Ovary (tissue), 9 donors: ENCODE measurements around the gene ACSM2B. TPM values are rescaled to one million over a fixed set of nuclear protein-coding genes. Genes with fewer than 3 reads are reported as not detected.
"Not testable (repeated sequence)": the region's sequence is repeated elsewhere in the genome, so short reads cannot be mapped to it uniquely, and the experiment has no call there.

ENCODE experiments used
- DNase-seq, 5 donors: peaks; one replicate each; pipeline ENCODE4 v3.0.0-alpha.2; 2019 to 2020
- H3K27ac ChIP-seq, 2 donors: fragments of 200-600 bp; one replicate each; pipeline versions ENCODE4 v1.5.1 to v1.8.0; 2019 to 2022
- H3K27me3 ChIP-seq: fragments of 200-600 bp; one replicate; pipeline ENCODE4 v1.8.0; 2022
- H3K36me3 ChIP-seq: fragments of 200-600 bp; sonication (generic); one replicate; pipeline ENCODE4 v1.5.1; 2019
- H3K4me1 ChIP-seq: one replicate; pipeline ENCODE4 v1.8.1; 2013; ENCODE audit warnings: mild to moderate bottlenecking, moderate library complexity; ENCODE audit not compliant: insufficient read depth
- H3K4me3 ChIP-seq: fragments of 200-600 bp; sonication (generic); one replicate; pipeline ENCODE4 v1.5.1; 2017
- H3K9me3 ChIP-seq, 2 donors: fragments of 200-600 bp in 1 of 2; sonication (generic) in 1 of 2; one replicate each; pipeline versions ENCODE4 v1.5.1 to v1.8.1; 2013 to 2019; ENCODE audit warnings: mild to moderate bottlenecking in 1 of 2, moderate library complexity in 1 of 2
- CTCF ChIP-seq, 3 donors: fragments of 450-650 bp in 2 of 3; fragments of 200-600 bp in 1 of 3; IDR thresholded peaks; one replicate each; pipeline versions ENCODE4 v1.5.1 to v1.8.0; 2016 to 2022; ENCODE audit warnings: antibody characterized with exemption in 3 of 3, mild to moderate bottlenecking in 1 of 3
- EP300 ChIP-seq: sonication (generic); formaldehyde crosslinking; IDR thresholded peaks from one replicate; pipeline ENCODE4 v1.6.1; 2017; ENCODE audit warnings: antibody characterized with exemption
- WGBS, 3 donors: extraction: QIAGEN DNeasy Blood & Tissue Kit in 1 of 3; methylation state at CpG; one replicate each; pipeline versions ENCODE4 v1.1.5 to v1.1.7; 2013 to 2017; 5-methylcytosine and 5-hydroxymethylcytosine counted together
- intact Hi-C, 4 donors: fragments of 100-400 bp; cut with DNase I; formaldehyde crosslinking; loops; one replicate each; pipeline versions ENCODE4 v1.11.0 to v1.15.1; 2022 to 2023
- polyA plus RNA-seq, 2 donors: library from polyadenylated mRNA; stranded (reverse); fragments of 200-250 nt in 1 of 2; fragments of 350-450 nt in 1 of 2; fragmentation: Illumina TruSeq in 1 of 2; extraction: RNeasy Lipid Tissue Mini Kit (QIAGEN cat#74804) in 1 of 2; gene quantifications; one replicate each; pipeline ENCODE4 v1.2.3, GENCODE V29; 2013 to 2014
- total RNA-seq, 7 donors: library from RNA; depleted of rRNA in 2 of 7; stranded (reverse); fragments of >200 nt in 2 of 7; fragmentation: NEBNext Ultra II Directional in 3 of 7; extraction: Animal tissue kit (Norgen Biotek cat#: 25700) in 3 of 7; gene quantifications; one replicate each; pipeline versions ENCODE4 v1.1.0 to v1.2.4, GENCODE V29; 2016 to 2023
- donor health status: DM: no; HTN: no; CAD: no; lungs with moderate emphysema.
- donor health status: DM: no; HTN: no; CAD: no.
- donor health status: Bipolar disorder and iron deficiency.
- donor health status: DM: yes; HTN: yes; CAD: no.
- donor health status: DM: no; HTN: no; CAD: no.
- donor health status: DM: yes; HTN: yes; CAD: no.

Gene ACSM2B
- total and polyA plus RNA-seq, 9 donors, result 0.08 to 0.95 (median 0.33) TPM; not detected in 4

- Histone ChIP-seq H3K27ac (peak overlapping the region in 1 of 2 donors; percentile 44), H3K4me1 (peaks cover 11% of the 10 kb centered on the region)
- H3K9me3 ChIP-seq, H3K27me3 ChIP-seq, intact Hi-C loops, H3K36me3 ChIP-seq, H3K4me3 ChIP-seq: not testable (repeated sequence)
- TF ChIP-seq EP300, result peak; percentile 96
- 3 to 10% (median 8%) methylated on average over 2 of the region's 2 CpGs for WGBS, 3 donors
- DNase-seq, result peak; percentile 33 to 86 (median 74)
These were observed 11.5 kb upstream of the ACSM2B start for GRCh38 chr16:20587645-20588074.

- Histone ChIP-seq H3K27ac (peak overlapping the region in 1 of 2 donors; percentile 50), H3K4me1 (peaks cover 11% of the 10 kb centered on the region)
- H3K4me3 ChIP-seq, intact Hi-C loops, H3K9me3 ChIP-seq, H3K36me3 ChIP-seq, DNase-seq, H3K27me3 ChIP-seq: not testable (repeated sequence)
- 76 to 86% (median 84%) methylated on average over 1 of the region's 1 CpG for WGBS, 3 donors
These were observed 10.5 kb upstream of the ACSM2B start for GRCh38 chr16:20586716-20587115.

- intact Hi-C loops, H3K9me3 ChIP-seq, DNase-seq, H3K36me3 ChIP-seq, H3K27me3 ChIP-seq, H3K27ac ChIP-seq, H3K4me3 ChIP-seq: not testable (repeated sequence)
- H3K4me1 ChIP-seq, result peaks cover 11% of the 10 kb centered on the region
- WGBS, 3 donors, result 68 to 78% (median 77%) methylated on average over 5 to 6 of the region's 6 CpGs
These were observed 9.9 kb upstream of the ACSM2B start for GRCh38 chr16:20586112-20586511.

- WGBS, 3 donors, result no CpG with 5 or more reads among the region's 3 CpGs
- H3K9me3 ChIP-seq, intact Hi-C loops, H3K4me1 ChIP-seq, DNase-seq, H3K36me3 ChIP-seq, H3K4me3 ChIP-seq, H3K27ac ChIP-seq, H3K27me3 ChIP-seq: not testable (repeated sequence)
These were observed 4.5 kb upstream of the ACSM2B start for GRCh38 chr16:20580487-20581259.

GRCh38 chr16:20578091-20578490 lies 1.9 kb upstream of the ACSM2B start:
- H3K27ac ChIP-seq, H3K4me1 ChIP-seq, H3K4me3 ChIP-seq, H3K9me3 ChIP-seq, H3K36me3 ChIP-seq, H3K27me3 ChIP-seq, intact Hi-C loops, DNase-seq: not testable (repeated sequence)
- 92 to 100% (median 99%) methylated on average over 1 to 2 of the region's 3 CpGs for WGBS, 3 donors

- intact Hi-C loops, H3K4me1 ChIP-seq, H3K27me3 ChIP-seq, H3K9me3 ChIP-seq, H3K4me3 ChIP-seq, H3K36me3 ChIP-seq, H3K27ac ChIP-seq, DNase-seq: not testable (repeated sequence)
- WGBS, 3 donors, result 68 to 85% (median 80%) methylated on average over 2 of the region's 2 CpGs
These were observed 7.0 kb downstream of the ACSM2B start for GRCh38 chr16:20569117-20569651.

GRCh38 chr16:20568404-20568803 lies 7.8 kb downstream of the ACSM2B start:
- no peak for DNase-seq
- Histone ChIP-seq H3K9me3 (no peaks in the 10 kb centered on the region), H3K4me3 (no peak overlapping the region), H3K36me3 (no peaks in the 10 kb centered on the region), H3K4me1 (no peaks in the 10 kb centered on the region), H3K27me3 (no peaks in the 10 kb centered on the region), H3K27ac (no peak overlapping the region)
- WGBS, 3 donors, result 73 to 81% (median 77%) methylated on average over 3 of the region's 3 CpGs
- TF ChIP-seq EP300, result no peak
- TF ChIP-seq CTCF (IDR thresholded peaks at IDR 0.05), result no peak
- intact Hi-C loops, result no loop called here
